ENCODE results near the gene SPEG. TPM values are rescaled to one million over a fixed set of nuclear protein-coding genes. Genes with fewer than 3 reads are reported as not detected.

Gene SPEG
- total RNA-seq, 1 experiment from 2014 or later, result 56.6 TPM

DNA sequence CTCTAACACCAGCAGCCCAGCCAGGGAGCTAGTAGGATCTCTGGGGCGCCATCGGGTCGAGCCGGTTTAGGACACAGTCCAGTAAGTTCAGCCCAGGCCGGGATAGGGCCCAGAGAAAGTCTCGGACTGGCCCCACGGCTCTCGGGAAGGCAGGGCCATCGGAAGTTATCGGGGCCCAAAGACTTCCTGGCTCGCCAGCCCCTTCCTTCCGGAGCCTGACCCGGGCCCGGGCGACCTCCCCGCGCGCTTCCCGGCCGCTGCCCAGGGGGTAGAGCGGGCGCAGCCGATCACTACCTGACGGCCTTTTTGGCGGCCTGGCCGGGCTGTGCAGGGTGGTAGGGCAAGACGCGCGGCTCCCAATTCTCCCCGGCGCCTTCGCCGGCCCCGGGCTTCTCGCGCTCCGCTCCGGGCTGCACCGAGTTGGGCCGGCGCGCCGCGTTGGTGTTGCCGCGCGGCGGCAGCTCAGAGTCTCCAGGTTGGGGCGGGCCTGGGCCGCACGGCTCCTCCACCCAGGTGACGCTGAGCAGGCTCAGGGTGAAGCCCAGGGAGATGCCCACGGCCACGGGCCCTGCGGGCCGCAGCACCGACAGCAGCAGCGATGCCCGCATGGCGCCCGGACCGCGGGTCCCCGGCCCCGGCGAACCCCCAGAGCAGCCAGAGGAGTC is 108.4 kb downstream of the SPEG start:
- BruUV-seq (replicated peaks), result no TSS peak

DNA sequence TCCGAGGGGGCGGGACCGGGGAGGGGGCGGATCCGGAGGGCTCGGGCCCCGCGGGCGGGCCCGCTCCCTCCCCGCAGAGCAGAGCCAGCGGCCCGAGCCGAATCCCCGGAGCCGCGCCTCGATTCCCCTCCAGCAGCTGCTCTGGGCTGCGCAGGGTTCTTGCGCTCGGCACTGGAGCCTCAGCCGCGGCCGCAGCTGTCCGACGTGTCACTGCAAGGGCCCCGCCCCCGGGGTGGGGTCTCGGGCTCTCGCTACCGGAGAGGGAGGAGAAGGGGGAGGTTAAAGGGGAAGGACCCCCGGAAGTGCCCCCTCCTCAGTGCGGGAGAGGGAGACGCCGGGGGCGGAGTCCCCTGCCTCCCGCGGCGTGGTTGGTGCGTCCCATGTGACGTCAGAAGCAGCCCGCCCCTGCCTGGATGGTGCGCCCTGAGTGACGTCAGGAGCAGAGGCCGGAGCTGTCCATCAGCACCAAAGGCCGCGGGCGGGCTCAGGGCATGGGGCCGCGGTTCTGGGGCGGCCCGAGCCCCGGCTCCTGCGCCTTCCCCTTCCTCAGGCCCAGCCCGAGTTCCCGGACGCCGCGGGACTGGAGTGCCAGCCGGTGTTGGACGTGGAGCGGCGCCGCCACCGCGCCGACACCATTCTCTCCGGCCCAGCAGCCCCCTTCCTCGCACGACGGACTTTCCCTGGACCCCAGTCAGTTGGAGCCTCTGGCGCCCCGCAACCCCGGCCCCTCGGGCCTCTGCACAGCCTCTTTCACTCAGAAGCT is 109.1 kb downstream of the SPEG start, which contains the start of the genes CHPF and TMEM198:
Gene CHPF (minus strand): TSS at position 214 of the 763 bp plus-strand sequence. CDS start 271 bp downstream, outside the sequence.
Gene TMEM198 (plus strand): TSS at position 433 of the 763 bp plus-strand sequence. CDS start 700 bp downstream, outside the sequence.
- Histone ChIP-seq H3K79me2 (ENCODE audit: insufficient read depth, low read length) (peaks cover 44% of the 10 kb centered on the region), H3K9me2 (ENCODE audit: insufficient read depth) (no peaks in the 10 kb centered on the region), H3K4me2 (ENCODE audit: low read length) (peak within 1 kb of the TSS; percentile 98), H3K4me1 (ENCODE audit: control insufficient read depth in 1 of 2, insufficient read depth in 2 of 2, low read length in 2 of 2) (peaks cover under 1 to 47% of the 10 kb centered on the region in 2 experiments; a peak in 3 of 4 replicates), H3K9ac (ENCODE audit: low read length) (peak within 1 kb of the TSS; percentile 95), H3K9me3 (ENCODE audit: control insufficient read depth in 1 of 2, insufficient read depth in 1 of 2, low read depth in 1 of 2, low read length in 2 of 2) (no peaks in the 10 kb centered on the region), H3K36me3 (ENCODE audit: control insufficient read depth in 1 of 2, insufficient read depth in 2 of 2, low read length in 2 of 2) (peaks cover 2 to 34% of the 10 kb centered on the region in 2 experiments; a peak in 3 of 4 replicates), H3K4me3 (replicated peaks in 1 of 2; ENCODE audit: low read depth in 1 of 2, low read length in 2 of 2) (peak within 1 kb of the TSS; percentile 75 to 99), H4K20me1 (ENCODE audit: insufficient read depth) (peaks cover 6% of the 10 kb centered on the region; the same call in 1 of the 2 replicates), H2AFZ (ENCODE audit: low read depth, low read length, poor library complexity, severe bottlenecking) (no peak within 1 kb of the TSS), H3K27me3 (ENCODE audit: insufficient read depth, low read length) (no peaks in the 10 kb centered on the region), H3K27ac (ENCODE audit: low read depth, low read length) (peak within 1 kb of the TSS; percentile 97)
- ChIA-PET POLR2A (interaction anchor here (1.3 to 1.4 kb wide), 2 partner anchors 17 to 145 kb away, joined by 4 to 7 read pairs; no protein-coding TSS in a partner anchor), RAD21 (ENCODE audit: low non-redundant PET in 1 of 2, low total read pairs in 2 of 2, uncharacterized antibody in 2 of 2, unreplicated experiment in 2 of 2) (interaction anchor here (0.6 to 1.1 kb wide), 2 partner anchors 8 to 102 kb away, joined by 3 to 4 read pairs; no protein-coding TSS in a partner anchor), CTCF (interaction anchor here (1.3 to 2.1 kb wide), 3 partner anchors 10 to 145 kb away, joined by 3 to 8 read pairs (median 7); no protein-coding TSS in a partner anchor)
- no TSS peak for BruUV-seq (replicated peaks)
- intact Hi-C loops (cut with micrococcal nuclease), result loop anchor here (2.0 to 5.0 kb wide), 3 partner anchors 55 to 481 kb away; partner anchors contain the start of genes IHH and SLC4A3
- ATAC-seq, result peak; percentile 71
- peak; percentile 97 for DNase-seq (ENCODE audit: low read depth, low spot score)
- TF ChIP-seq YY1 (IDR thresholded peaks at IDR 0.05; ENCODE audit: extremely low read depth, insufficient replicate concordance, low read depth, low read length) (peak; percentile 29), JUND (IDR thresholded peaks at IDR 0.05) (no peak), RAD21 (IDR thresholded peaks at IDR 0.05; ENCODE audit: low read depth) (no peak), TCF7L2 (IDR thresholded peaks at IDR 0.05; ENCODE audit: borderline replicate concordance, extremely low read depth, insufficient read depth, insufficient read length) (peak; percentile 31), SRF (IDR thresholded peaks at IDR 0.05; ENCODE audit: low read depth) (no peak), POLR2AphosphoS5 (IDR thresholded peaks at IDR 0.05; ENCODE audit: low read depth, low read length) (peak; percentile 92), EZH2 (IDR thresholded peaks at IDR 0.05) (no peak), POLR2A (IDR thresholded peaks at IDR 0.05; ENCODE audit: borderline replicate concordance, extremely low read depth, insufficient read depth, insufficient read length) (peak; percentile 21)
- TF ChIP-seq, protein P1, sequence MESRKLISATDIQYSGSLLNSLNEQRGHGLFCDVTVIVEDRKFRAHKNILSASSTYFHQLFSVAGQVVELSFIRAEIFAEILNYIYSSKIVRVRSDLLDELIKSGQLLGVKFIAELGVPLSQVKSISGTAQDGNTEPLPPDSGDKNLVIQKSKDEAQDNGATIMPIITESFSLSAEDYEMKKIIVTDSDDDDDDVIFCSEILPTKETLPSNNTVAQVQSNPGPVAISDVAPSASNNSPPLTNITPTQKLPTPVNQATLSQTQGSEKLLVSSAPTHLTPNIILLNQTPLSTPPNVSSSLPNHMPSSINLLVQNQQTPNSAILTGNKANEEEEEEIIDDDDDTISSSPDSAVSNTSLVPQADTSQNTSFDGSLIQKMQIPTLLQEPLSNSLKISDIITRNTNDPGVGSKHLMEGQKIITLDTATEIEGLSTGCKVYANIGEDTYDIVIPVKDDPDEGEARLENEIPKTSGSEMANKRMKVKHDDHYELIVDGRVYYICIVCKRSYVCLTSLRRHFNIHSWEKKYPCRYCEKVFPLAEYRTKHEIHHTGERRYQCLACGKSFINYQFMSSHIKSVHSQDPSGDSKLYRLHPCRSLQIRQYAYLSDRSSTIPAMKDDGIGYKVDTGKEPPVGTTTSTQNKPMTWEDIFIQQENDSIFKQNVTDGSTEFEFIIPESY (IDR thresholded peaks at IDR 0.05; ENCODE audit: extremely low read depth, insufficient replicate concordance, low read length), result peak; percentile 64

More for the DNA sequence above, 108.4 kb downstream of the SPEG start:
- Histone ChIP-seq H3K9ac (ENCODE audit: low read length) (peak overlapping the region; percentile 95), H3K27ac (ENCODE audit: low read depth, low read length) (peak overlapping the region; percentile 97), H3K4me2 (ENCODE audit: low read length) (peak overlapping the region; percentile 98), H2AFZ (ENCODE audit: low read depth, low read length, poor library complexity, severe bottlenecking) (no peak overlapping the region), H3K9me2 (ENCODE audit: insufficient read depth) (no peaks in the 10 kb centered on the region), H3K9me3 (ENCODE audit: control insufficient read depth in 1 of 2, insufficient read depth in 1 of 2, low read depth in 1 of 2, low read length in 2 of 2) (no peaks in the 10 kb centered on the region), H3K27me3 (ENCODE audit: insufficient read depth, low read length) (no peaks in the 10 kb centered on the region), H3K36me3 (ENCODE audit: control insufficient read depth in 1 of 2, insufficient read depth in 2 of 2, low read length in 2 of 2) (peaks cover 2 to 28% of the 10 kb centered on the region in 2 experiments; a peak in 3 of 4 replicates), H4K20me1 (ENCODE audit: insufficient read depth) (peaks cover 6% of the 10 kb centered on the region; the same call in 1 of the 2 replicates), H3K79me2 (ENCODE audit: insufficient read depth, low read length) (peaks cover 49% of the 10 kb centered on the region), H3K4me1 (ENCODE audit: control insufficient read depth in 1 of 2, insufficient read depth in 2 of 2, low read length in 2 of 2) (peaks cover 7 to 54% of the 10 kb centered on the region in 2 experiments), H3K4me3 (replicated peaks in 1 of 2; ENCODE audit: low read depth in 1 of 2, low read length in 2 of 2) (peak overlapping the region; percentile 75 to 99)
- ChIA-PET RAD21 (ENCODE audit: low non-redundant PET in 1 of 2, low total read pairs in 2 of 2, uncharacterized antibody in 2 of 2, unreplicated experiment in 2 of 2) (interaction anchor here (0.6 to 1.1 kb wide), 2 partner anchors 9 to 51 kb away, joined by 4 to 6 read pairs; no protein-coding TSS in a partner anchor), CTCF (interaction anchor here (1.3 to 2.1 kb wide), 3 partner anchors 9 to 146 kb away, joined by 3 to 8 read pairs (median 7); no protein-coding TSS in a partner anchor), POLR2A (interaction anchor here (1.3 to 1.4 kb wide), 2 partner anchors 18 to 146 kb away, joined by 4 to 7 read pairs; no protein-coding TSS in a partner anchor)
- intact Hi-C loops (cut with micrococcal nuclease), result loop anchor here (2.0 to 5.0 kb wide), 3 partner anchors 56 to 481 kb away; partner anchors contain the start of genes IHH and SLC4A3
- DNase-seq (ENCODE audit: low read depth, low spot score) (no peak), ATAC-seq (peak; percentile 33)
- peak; percentile 93 for TF ChIP-seq ZFX (IDR thresholded peaks at IDR 0.05)
- TF ChIP-seq POLR2A (IDR thresholded peaks at IDR 0.05; ENCODE audit: borderline replicate concordance, extremely low read depth, insufficient read depth, insufficient read length), result peak; percentile 35
- TF ChIP-seq TCF7L2 (IDR thresholded peaks at IDR 0.05; ENCODE audit: borderline replicate concordance, extremely low read depth, insufficient read depth, insufficient read length), result no peak
